Measurements from ENCODE around the gene SEPHS2. TPM values are rescaled to one million over a fixed set of nuclear protein-coding genes. Genes with fewer than 3 reads are reported as not detected.
A peak's percentile ranks its signal among the peaks of the same experiment; 100 is the strongest.
"Not testable (repeated sequence)": the region's sequence is repeated elsewhere in the genome, so short reads cannot be mapped to it uniquely, and the experiment has no call there.

Gene SEPHS2
- total and polyA plus RNA-seq, 2 of the 8 experiments (the other 6 are each of a cell fraction or from before 2014, with no cell fraction given): 28.2 to 61.8 TPM

- WGBS, 2 experiments (ENCODE audit: extremely low coverage in 1 of 2, insufficient coverage in 1 of 2, insufficient read length in 1 of 2, insufficient replicate concordance in 2 of 2, low coverage in 1 of 2, low lambda C conversion rate in 2 of 2, missing lambda C conversion rate in 1 of 2): 74% methylated on average over 3 of the region's 4 CpGs; no CpG with 5 or more reads in 1 of the 2 experiments
- H3K9me3 ChIP-seq (ENCODE audit: insufficient read depth in 2 of 2, low read depth in 1 of 2, low read length in 1 of 2); H3K56ac ChIP-seq (replicated peaks; ENCODE audit: insufficient read length, low read depth, low read length); H3K9ac ChIP-seq (replicated peaks in 1 of 4; ENCODE audit: extremely low read depth in 1 of 4, low read depth in 3 of 4, low read length in 3 of 4); H4K91ac ChIP-seq (replicated peaks; ENCODE audit: insufficient read length, low read length); H4K5ac ChIP-seq (ENCODE audit: insufficient read length, low read depth, low read length); H2BK20ac ChIP-seq (ENCODE audit: low read length); H2BK5ac ChIP-seq (ENCODE audit: low read depth, low read length); H2AK5ac ChIP-seq (ENCODE audit: low read depth, low read length); FAIRE-seq; H3K23ac ChIP-seq (ENCODE audit: insufficient read length); H4K8ac ChIP-seq (ENCODE audit: extremely low read depth, insufficient read depth, low read length); H2AFZ ChIP-seq (ENCODE audit: low read length); H2BK12ac ChIP-seq (ENCODE audit: low read depth, low read length); H3K4ac ChIP-seq (replicated peaks; ENCODE audit: insufficient read length, low read depth, low read length); H2BK15ac ChIP-seq (ENCODE audit: low read length); H3K27ac ChIP-seq (ENCODE audit: low read depth, low read length); H3K18ac ChIP-seq (ENCODE audit: extremely low read depth, low read length); H3K79me1 ChIP-seq (ENCODE audit: low read depth, low read length); H2BK120ac ChIP-seq (replicated peaks; ENCODE audit: low read depth, low read length); H3K14ac ChIP-seq (ENCODE audit: insufficient read length); DNase-seq (ENCODE audit: low read depth in 1 of 2, low spot score in 2 of 2); H3K27me3 ChIP-seq (replicated peaks in 1 of 4; ENCODE audit: control insufficient read depth in 3 of 4, extremely low read depth in 1 of 4, insufficient read depth in 3 of 4, low read length in 3 of 4): not testable (repeated sequence)
- Histone ChIP-seq H3K4me3 (ENCODE audit: extremely low read depth in 1 of 4, insufficient read depth in 2 of 4, low read depth in 3 of 4, low read length in 4 of 4) (peak overlapping the region; percentile 72 to 98 (median 92); a peak in 7 of 8 replicates), H3K79me2 (ENCODE audit: control insufficient read depth in 1 of 2, insufficient read depth in 2 of 2, low read length in 2 of 2) (peaks cover 5 to 21% of the 10 kb centered on the region in 2 experiments; a peak in 2 of 4 replicates), H4K20me1 (replicated peaks in 1 of 2; ENCODE audit: control insufficient read depth in 1 of 2, insufficient read depth in 2 of 2, low read length in 2 of 2) (peaks cover 12 to 17% of the 10 kb centered on the region in 2 experiments), H3K4me2 (ENCODE audit: insufficient read depth in 1 of 2, low read depth in 2 of 2, low read length in 2 of 2) (peak overlapping the region; percentile 93 to 94), H3K36me3 (ENCODE audit: control insufficient read depth in 2 of 4, insufficient read depth in 4 of 4, low read length in 3 of 4) (peaks cover 4 to 21% (median 14%) of the 10 kb centered on the region in 4 experiments; a peak in 6 of 8 replicates), H3K4me1 (replicated peaks in 1 of 4; ENCODE audit: control insufficient read depth in 3 of 4, insufficient read depth in 4 of 4, low read length in 3 of 4) (peaks cover 0 to 15% (median 9%) of the 10 kb centered on the region in 4 experiments; a peak in 6 of 7 replicates), H3K23me2 (ENCODE audit: low read depth, low read length) (peaks cover 11% of the 10 kb centered on the region; the same call in 1 of the 2 replicates)
- ChIA-PET POLR2A (ENCODE audit: partially characterized antibody) (interaction anchor here (0.6 to 12.6 kb wide), 10 partner anchors 10 to 212 kb away, joined by 4 to 151 read pairs (median 8); partner anchors contain the start of genes CD2BP2, MYL11, SEPTIN1 and TBC1D10B), CTCF (ENCODE audit: partially characterized antibody) (interaction anchor here (0.6 to 2.4 kb wide), 11 partner anchors 11 to 219 kb away, joined by 3 to 20 read pairs (median 5); partner anchors contain the start of gene ZNF771)
Measured at GRCh38 chr16:30396627-30397026, 49.0 kb downstream of the SEPHS2 start.
